ENCODE data around the gene CLIP2.

GRCh38 chr7:74350751-74351150 is 61.5 kb downstream of the CLIP2 start:
- TF ChIP-seq POLR2A (IDR thresholded peaks at IDR 0.05; ENCODE audit: low read depth, low read length): no peak
- no peak for TF ChIP-seq CTCF (conservative IDR thresholded peaks at IDR 0.05; ENCODE audit: low read depth, low read length)
- TF ChIP-seq, protein P1, sequence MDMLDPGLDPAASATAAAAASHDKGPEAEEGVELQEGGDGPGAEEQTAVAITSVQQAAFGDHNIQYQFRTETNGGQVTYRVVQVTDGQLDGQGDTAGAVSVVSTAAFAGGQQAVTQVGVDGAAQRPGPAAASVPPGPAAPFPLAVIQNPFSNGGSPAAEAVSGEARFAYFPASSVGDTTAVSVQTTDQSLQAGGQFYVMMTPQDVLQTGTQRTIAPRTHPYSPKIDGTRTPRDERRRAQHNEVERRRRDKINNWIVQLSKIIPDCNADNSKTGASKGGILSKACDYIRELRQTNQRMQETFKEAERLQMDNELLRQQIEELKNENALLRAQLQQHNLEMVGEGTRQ (IDR thresholded peaks at IDR 0.05; ENCODE audit: low read depth, low read length): no peak
